ENCODE measurements around the gene TENM4. TPM values are rescaled to one million over a fixed set of nuclear protein-coding genes. Genes with fewer than 3 reads are reported as not detected.

Gene TENM4
- total and polyA plus RNA-seq, 2 experiments from 2014 or later = 19.0 to 105 TPM

DNA sequence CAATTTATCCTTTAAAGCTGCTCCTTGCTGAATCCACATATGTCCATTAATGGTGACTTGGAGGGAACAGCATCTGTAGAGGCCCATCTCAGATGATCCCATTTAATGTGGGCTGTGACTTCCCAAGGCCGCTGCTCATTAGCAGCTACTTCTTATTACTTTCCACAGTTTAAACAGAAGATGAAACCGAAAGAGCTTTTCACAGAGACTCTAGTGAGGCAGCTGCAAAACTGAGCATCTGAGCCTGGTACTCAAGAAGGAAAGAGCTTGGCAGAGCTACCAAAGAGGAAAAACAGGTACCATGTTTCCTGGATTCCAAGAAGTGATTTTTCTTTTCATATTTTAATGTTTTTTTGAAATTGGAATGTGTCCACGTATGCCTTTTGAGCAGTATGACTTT, 755.7 kb downstream of the TENM4 start:
- TF ChIP-seq, protein P1, sequence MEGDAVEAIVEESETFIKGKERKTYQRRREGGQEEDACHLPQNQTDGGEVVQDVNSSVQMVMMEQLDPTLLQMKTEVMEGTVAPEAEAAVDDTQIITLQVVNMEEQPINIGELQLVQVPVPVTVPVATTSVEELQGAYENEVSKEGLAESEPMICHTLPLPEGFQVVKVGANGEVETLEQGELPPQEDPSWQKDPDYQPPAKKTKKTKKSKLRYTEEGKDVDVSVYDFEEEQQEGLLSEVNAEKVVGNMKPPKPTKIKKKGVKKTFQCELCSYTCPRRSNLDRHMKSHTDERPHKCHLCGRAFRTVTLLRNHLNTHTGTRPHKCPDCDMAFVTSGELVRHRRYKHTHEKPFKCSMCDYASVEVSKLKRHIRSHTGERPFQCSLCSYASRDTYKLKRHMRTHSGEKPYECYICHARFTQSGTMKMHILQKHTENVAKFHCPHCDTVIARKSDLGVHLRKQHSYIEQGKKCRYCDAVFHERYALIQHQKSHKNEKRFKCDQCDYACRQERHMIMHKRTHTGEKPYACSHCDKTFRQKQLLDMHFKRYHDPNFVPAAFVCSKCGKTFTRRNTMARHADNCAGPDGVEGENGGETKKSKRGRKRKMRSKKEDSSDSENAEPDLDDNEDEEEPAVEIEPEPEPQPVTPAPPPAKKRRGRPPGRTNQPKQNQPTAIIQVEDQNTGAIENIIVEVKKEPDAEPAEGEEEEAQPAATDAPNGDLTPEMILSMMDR (IDR thresholded peaks at IDR 0.05; ENCODE audit: low read depth, low read length) = no peak
- no peaks in the 10 kb centered on the region for H3K27me3 ChIP-seq
- no peak for DNase-seq (ENCODE audit: low read depth in 1 of 2, low spot score in 1 of 2)
- no peak overlapping the region for H3K4me3 ChIP-seq
- H3K9me3 ChIP-seq (ENCODE audit: low read depth) = no peaks in the 10 kb centered on the region
- no peak overlapping the region for H3K27ac ChIP-seq
- no peaks in the 10 kb centered on the region for H3K36me3 ChIP-seq
- no peaks in the 10 kb centered on the region for H3K4me1 ChIP-seq (ENCODE audit: low read depth)

DNA sequence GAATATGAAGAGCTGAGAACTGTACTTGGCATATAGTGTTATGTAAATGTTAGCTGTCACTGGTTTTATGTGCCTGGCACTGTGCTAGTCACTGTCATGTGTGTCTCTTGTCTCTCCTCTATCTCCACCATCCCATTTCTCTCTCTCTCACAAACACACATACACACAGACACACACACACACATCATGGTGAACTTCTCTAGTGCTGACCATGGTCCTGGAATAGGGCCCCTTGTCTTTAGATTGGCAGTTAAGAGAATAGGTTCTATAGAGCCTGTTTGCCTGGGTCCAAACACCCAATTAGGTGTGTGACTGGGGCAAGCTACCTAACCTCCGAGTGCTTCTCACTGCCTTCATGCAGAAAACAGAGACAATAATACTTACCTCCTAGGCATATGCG, 756.5 kb downstream of the TENM4 start:
- H3K27me3 ChIP-seq = no peaks in the 10 kb centered on the region
- no peak overlapping the region for H3K4me3 ChIP-seq
- no peaks in the 10 kb centered on the region for H3K4me1 ChIP-seq (ENCODE audit: low read depth)
- no peaks in the 10 kb centered on the region for H3K9me3 ChIP-seq (ENCODE audit: low read depth)
- TF ChIP-seq, protein P1 (IDR thresholded peaks at IDR 0.05; ENCODE audit: low read depth, low read length) = no peak
- DNase-seq (ENCODE audit: low read depth in 1 of 2, low spot score in 1 of 2) = peak; percentile 16 to 32
- H3K27ac ChIP-seq = no peak overlapping the region
- H3K36me3 ChIP-seq = no peaks in the 10 kb centered on the region

DNA sequence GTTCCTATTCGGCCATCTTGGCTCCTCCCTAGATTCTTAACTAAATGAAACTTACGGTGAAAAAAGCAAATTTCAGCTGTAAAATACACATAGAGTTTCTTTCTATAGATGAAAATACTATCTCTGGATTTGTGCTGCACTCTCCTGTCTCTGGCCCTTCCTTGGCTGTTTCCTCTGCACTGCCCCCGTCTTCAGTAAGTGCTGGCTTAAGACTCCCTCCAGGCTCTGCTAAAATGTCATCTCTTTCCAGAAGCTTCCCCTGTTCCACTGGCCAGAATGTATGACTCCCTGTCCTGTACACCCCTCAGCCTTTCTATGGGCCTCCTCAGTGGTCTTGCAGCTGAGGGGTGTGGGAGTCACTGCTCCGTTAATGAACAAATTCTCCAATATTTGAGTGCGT, 757.1 kb downstream of the TENM4 start:
- Histone ChIP-seq H3K36me3 (no peaks in the 10 kb centered on the region), H3K4me3 (no peak overlapping the region), H3K9me3 (ENCODE audit: low read depth) (no peaks in the 10 kb centered on the region), H3K27me3 (no peaks in the 10 kb centered on the region), H3K27ac (no peak overlapping the region), H3K4me1 (ENCODE audit: low read depth) (no peaks in the 10 kb centered on the region)
- TF ChIP-seq, protein P1 (IDR thresholded peaks at IDR 0.05; ENCODE audit: low read depth, low read length) = no peak
- no peak for DNase-seq (ENCODE audit: low read depth in 1 of 2, low spot score in 1 of 2)

DNA sequence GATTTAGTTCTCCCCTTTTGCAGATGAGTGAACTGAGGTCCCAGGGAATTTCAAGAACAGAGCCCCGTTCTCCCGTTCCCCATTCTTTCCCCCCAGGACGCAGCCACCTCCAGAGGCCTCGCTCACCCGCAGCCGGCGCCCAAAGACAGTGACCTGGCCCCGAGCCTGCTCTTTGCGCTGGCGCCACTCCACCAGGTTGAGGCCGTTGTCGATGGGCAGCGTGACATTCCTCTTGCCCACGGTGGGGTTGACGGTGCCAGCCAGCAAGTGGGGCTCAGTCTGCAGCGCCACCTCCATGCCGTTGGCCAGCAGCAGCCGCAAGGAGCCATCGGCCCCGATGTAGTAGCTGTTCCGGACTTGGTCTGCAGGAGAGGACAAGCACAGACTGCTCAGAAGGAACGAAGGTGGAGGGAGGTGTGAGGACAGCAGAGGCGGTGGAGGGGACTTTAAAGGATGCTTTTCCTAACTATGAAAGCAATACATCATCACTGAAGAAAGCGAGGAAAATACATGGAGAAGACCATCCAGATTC, 764.7 kb downstream of the TENM4 start:
- no peak overlapping the region for H3K27ac ChIP-seq
- TF ChIP-seq, protein P1 (IDR thresholded peaks at IDR 0.05; ENCODE audit: low read depth, low read length) = no peak

DNA sequence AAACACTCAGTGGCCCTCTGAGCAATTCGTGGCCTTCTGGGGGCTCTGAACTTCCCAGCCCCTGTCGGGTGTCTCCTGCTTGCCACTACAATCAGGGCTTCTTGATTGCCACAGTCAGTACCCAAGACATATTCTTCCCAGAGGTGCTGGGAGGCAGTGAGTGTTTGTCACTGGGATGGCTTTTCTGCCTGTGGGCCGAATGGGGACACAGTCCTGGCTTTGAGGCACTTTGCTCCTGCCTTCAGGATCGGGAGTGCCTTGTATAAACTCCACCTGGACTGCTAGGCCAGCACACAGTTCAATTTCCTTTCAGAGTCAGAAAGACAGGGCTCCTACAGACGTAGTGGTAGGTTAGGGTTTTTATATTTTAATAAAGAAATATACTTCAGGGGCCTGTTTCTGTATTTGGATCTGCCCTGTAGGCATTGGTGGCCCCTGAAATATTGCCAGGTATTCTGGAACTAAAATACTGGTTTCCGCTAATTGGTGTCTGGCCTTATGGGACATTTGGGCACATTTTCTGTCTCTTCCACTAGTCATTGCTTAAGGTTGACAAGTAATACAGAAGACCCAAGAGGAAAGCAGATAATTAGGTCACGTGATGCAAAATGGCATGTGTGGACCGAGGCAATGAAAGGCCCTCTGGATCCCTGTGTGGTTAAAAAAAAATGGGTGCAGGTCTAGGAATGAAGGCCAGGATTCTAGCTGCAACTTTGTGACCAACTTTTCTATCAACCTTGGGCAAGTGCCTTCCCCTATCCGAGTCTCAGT, 767.8 kb downstream of the TENM4 start:
- DNase-seq (ENCODE audit: low read depth in 1 of 2, low spot score in 1 of 2) = no peak
- no peaks in the 10 kb centered on the region for H3K9me3 ChIP-seq (ENCODE audit: low read depth)
- H3K4me1 ChIP-seq (ENCODE audit: low read depth) = no peaks in the 10 kb centered on the region
- H3K27me3 ChIP-seq = no peaks in the 10 kb centered on the region
- no peak overlapping the region for H3K27ac ChIP-seq
- H3K36me3 ChIP-seq = no peaks in the 10 kb centered on the region
- TF ChIP-seq, protein P1 (IDR thresholded peaks at IDR 0.05; ENCODE audit: low read depth, low read length) = no peak
- no peak overlapping the region for H3K4me3 ChIP-seq

More for the DNA sequence above, 764.7 kb downstream of the TENM4 start:
- no peak for DNase-seq (ENCODE audit: low read depth in 1 of 2, low spot score in 1 of 2)
- Histone ChIP-seq H3K27me3 (no peaks in the 10 kb centered on the region), H3K4me1 (ENCODE audit: low read depth) (no peaks in the 10 kb centered on the region), H3K9me3 (ENCODE audit: low read depth) (no peaks in the 10 kb centered on the region), H3K36me3 (no peaks in the 10 kb centered on the region), H3K4me3 (no peak overlapping the region)

Measured in cardiac muscle cell (in vitro differentiated cells and primary cell).